ENCODE measurements around the gene ASMTL. TPM values are rescaled to one million over a fixed set of nuclear protein-coding genes. Genes with fewer than 3 reads are reported as not detected.

ASMTL gene, protein sequence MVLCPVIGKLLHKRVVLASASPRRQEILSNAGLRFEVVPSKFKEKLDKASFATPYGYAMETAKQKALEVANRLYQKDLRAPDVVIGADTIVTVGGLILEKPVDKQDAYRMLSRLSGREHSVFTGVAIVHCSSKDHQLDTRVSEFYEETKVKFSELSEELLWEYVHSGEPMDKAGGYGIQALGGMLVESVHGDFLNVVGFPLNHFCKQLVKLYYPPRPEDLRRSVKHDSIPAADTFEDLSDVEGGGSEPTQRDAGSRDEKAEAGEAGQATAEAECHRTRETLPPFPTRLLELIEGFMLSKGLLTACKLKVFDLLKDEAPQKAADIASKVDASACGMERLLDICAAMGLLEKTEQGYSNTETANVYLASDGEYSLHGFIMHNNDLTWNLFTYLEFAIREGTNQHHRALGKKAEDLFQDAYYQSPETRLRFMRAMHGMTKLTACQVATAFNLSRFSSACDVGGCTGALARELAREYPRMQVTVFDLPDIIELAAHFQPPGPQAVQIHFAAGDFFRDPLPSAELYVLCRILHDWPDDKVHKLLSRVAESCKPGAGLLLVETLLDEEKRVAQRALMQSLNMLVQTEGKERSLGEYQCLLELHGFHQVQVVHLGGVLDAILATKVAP
- total RNA-seq (10 to 100 TPM; 11.2 to 19.4 (median 15.6) TPM), polyA plus RNA-seq (10 to 100 TPM; 16.9 to 25.9 TPM)

DNA sequence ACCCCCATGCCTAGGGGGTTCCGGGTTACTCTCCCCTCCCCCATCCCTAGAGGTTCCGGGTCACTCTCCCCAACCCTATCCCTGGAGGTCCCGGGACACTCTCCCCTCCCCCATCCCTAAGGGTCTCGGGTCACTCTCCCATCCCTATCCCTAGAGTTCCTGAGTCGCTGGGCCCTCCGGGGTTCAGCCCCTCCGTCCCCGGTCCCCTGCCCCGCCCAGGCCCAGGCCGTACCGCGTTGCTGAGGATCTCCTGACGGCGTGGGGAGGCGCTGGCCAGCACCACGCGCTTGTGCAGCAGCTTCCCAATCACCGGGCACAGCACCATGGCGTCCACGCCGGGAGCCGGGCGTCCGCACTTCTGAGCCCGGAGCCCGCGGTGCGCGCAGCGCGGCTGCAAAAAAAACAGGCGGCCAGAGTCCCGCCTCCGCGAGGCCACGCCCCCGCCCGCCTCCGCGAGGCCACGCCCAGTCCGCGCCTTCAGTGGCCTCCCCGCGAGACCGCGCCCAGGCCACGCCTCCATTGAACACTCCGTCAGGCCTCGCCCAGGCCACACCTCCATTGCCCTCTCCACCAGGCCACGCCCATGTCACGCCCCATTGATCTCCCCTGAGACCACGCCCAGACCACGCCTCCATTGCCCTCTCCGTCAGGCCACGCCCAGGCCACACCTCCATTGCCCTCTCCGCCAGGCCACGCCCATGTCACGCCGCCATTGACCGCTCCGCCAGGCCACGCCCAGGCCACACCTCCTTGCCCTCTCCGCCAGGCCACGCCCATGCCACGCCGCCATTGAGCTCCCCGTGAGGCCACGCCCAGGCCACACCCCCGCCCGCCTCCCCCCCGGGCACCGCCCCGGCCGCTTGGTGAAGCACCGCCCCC, at the start of gene ASMTL:
Gene ASMTL (minus strand): TSS at position 394 of the 879 bp plus-strand sequence. CDS start 69 bp downstream, at position 325.
- FAIRE-seq: peak; percentile 88
- DNase-seq: peak; percentile 98 to 100 (median 100)
- Histone ChIP-seq H3K9me3 (no peaks in the 10 kb centered on the region), H3K4me1 (peaks cover 0 to 8% (median 4%) of the 10 kb centered on the region in 3 donors), H3K27ac (peak within 1 kb of the TSS; percentile 49 to 79 (median 66)), H3K27me3 (no peaks in the 10 kb centered on the region), H3K4me3 (peak within 1 kb of the TSS; percentile 70 to 79 (median 75)), H3K36me3 (no peaks in the 10 kb centered on the region)
- 1% methylated on average over 69 to 76 of the region's 76 CpGs for WGBS, 2 donors
- ATAC-seq: peak; percentile 89 to 94 (median 91)
- intact Hi-C loops (cut with DNase I): no loop called here
- no peak for TF ChIP-seq CTCF (IDR thresholded peaks at IDR 0.05)

DNA sequence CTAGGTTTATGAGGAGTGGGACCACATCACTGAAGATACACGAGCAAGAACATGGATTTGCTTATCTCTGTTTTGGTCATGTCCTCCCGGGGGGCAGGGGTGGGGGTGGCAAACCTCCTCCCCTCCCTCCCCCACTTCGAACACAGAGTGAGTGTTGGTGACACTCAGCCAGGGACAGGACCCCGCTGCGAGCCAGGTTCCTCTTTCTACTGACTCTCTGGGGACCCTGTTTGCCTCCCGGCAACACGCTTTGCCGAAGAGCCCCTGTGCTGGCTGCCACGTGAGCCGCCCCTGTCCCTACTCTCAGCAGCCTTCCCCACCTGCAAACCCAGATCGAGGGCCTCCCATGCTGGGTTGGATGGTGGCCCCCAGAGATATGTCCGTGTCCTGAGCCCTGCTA, 49.5 kb upstream of the ASMTL start:
- no peak overlapping the region for H3K27ac ChIP-seq
- H3K27me3 ChIP-seq: no peaks in the 10 kb centered on the region
- H3K36me3 ChIP-seq: no peaks in the 10 kb centered on the region
- 47 to 64% methylated on average over 12 of the region's 12 CpGs for WGBS, 2 donors
- TF ChIP-seq CTCF (IDR thresholded peaks at IDR 0.05): no peak
- no peaks in the 10 kb centered on the region for H3K9me3 ChIP-seq
- FAIRE-seq: no peak
- H3K4me3 ChIP-seq: no peak overlapping the region
- H3K4me1 ChIP-seq: no peaks in the 10 kb centered on the region
- intact Hi-C loops (cut with DNase I): no loop called here
- no peak for ATAC-seq
- no peak for DNase-seq

DNA sequence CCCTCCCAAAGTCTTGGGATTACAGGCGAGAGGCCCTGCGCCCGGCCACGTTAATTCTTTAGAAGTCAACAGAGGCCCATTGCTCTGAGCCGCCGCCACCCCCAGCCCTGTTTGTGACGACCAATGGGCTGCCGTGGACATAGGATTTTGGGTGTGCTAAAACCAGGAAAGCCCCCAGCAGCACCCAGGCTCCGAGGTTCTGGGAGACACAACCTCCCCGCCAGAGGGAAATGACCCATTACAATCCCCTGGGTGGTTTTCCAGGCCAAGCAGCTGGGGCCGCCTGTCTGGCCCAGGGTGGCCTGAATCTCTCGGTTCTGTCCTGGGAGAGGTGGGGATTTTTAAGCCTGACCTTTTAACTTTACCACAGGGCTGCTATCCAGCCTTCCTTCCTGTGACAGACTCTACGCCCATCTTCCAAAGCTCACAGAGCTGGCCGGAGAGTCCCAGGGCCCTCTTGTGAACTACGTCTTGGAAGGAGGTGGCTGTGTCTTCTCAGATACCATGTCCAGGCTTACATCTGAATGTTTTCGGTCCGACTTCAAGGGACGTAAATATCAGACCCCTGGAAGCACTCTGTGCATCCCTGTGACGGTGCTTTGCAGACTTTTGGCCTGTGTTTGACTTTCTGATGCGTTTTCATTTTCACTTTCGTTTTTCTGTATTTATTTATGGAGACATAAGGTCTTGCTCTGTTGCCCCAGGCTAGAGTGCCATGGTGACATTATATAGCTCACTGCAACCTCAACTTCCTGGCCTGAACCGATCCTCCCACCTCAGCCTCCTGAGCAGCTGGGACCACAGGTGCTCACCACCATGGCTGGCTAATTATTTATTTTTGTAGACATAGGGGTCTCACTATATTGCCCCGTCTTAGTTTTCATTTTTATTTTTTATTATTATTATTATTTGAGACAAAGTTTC, 48.3 kb upstream of the ASMTL start:
- no peaks in the 10 kb centered on the region for H3K9me3 ChIP-seq
- DNase-seq: no peak
- no peak overlapping the region for H3K4me3 ChIP-seq
- FAIRE-seq: no peak
- no peak for TF ChIP-seq CTCF (IDR thresholded peaks at IDR 0.05)
- intact Hi-C loops (cut with DNase I): no loop called here
- no peaks in the 10 kb centered on the region for H3K27me3 ChIP-seq
- no peak for ATAC-seq
- no peak overlapping the region for H3K27ac ChIP-seq
- H3K4me1 ChIP-seq: no peaks in the 10 kb centered on the region
- H3K36me3 ChIP-seq: no peaks in the 10 kb centered on the region
- 73 to 78% methylated on average over 23 of the region's 23 CpGs for WGBS, 2 donors

DNA sequence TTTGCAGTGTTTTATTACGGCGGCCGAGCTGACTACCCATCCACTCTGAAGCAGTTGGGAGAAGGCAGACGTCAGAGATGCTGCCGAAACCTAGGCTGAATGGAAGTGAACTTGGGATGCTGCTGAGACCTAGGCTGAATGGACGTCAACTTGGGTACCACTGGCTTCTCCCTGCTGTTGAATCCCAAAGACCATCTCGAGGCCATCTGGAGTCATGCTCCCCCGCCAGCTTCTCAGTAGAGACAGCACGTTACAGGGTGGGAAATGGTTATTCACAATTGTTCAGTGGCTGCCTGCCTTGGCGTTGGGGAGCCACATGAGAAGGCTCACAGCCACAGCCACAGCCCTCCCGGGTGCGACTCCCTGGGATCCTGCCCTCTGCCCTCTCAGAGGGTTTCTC, 43.4 kb upstream of the ASMTL start:
- Histone ChIP-seq H3K4me3 (no peak overlapping the region), H3K27ac (no peak overlapping the region), H3K4me1 (no peaks in the 10 kb centered on the region), H3K27me3 (no peaks in the 10 kb centered on the region), H3K9me3 (no peaks in the 10 kb centered on the region), H3K36me3 (no peaks in the 10 kb centered on the region)
- DNase-seq (peak in 1 of 6 donors; percentile 23), FAIRE-seq (no peak), ATAC-seq (no peak)
- TF ChIP-seq CTCF (IDR thresholded peaks at IDR 0.05): no peak
- intact Hi-C loops (cut with DNase I): no loop called here
- 62 to 63% methylated on average over 12 of the region's 12 CpGs for WGBS, 2 donors
